Daoy (cell line): ENCODE data around the gene SPR. TPM values are rescaled to one million over a fixed set of nuclear protein-coding genes. Genes with fewer than 3 reads are reported as not detected.

Source experiments
- DNase-seq: peaks from one replicate; pipeline ENCODE4 v3.0.0-alpha.2; 2015; ENCODE audit warnings: low read depth
- total RNA-seq: library from RNA; depleted of rRNA; stranded (reverse); fragments of >200 nt; shearing (Covaris generic); gene quantifications from 2 replicates; pipeline ENCODE4 v1.2.3, GENCODE V29; 2014; rRNA removed

SPR gene
- total RNA-seq, 1 experiment from 2014 or later, result 39.1 TPM

DNA sequence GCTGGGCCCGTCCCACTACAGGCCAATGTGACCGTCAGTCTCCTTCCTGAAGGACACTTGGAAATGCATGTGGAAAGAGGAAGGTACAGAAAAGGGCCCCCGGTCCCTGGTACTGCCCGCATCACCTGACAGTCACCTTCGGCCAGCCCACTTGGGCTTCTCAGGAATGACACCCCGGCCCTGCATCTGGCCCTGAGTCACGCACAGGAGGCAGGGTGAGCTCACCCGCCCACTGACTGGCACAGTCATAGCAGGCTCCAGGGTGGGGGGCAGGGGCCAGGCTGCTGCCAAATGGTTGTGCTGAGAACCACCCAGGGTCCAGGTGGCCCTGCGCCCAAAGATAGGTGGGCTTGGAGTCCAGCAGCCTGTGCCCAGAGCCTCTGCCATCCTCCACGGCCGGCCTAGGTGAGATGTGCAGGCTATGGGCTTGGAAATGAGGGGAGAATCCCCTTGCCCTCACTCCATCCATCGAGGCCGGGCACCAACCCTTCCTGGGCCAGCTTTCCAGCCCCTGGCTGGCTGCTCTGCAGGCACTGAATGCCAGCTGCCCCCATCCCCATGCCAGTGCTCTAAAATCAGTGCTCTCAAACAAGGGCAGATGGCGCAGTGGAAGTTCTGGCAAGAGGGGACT, 44.2 kb downstream of the SPR start:
- peak; percentile 90 for DNase-seq

- DNase-seq, result peak; percentile 57
Observed at GRCh38 chr2:72932045-72932740, 45.0 kb downstream of the SPR start.

- DNase-seq, result no peak
Observed at GRCh38 chr2:72932805-72933204, 45.6 kb downstream of the SPR start.

DNA sequence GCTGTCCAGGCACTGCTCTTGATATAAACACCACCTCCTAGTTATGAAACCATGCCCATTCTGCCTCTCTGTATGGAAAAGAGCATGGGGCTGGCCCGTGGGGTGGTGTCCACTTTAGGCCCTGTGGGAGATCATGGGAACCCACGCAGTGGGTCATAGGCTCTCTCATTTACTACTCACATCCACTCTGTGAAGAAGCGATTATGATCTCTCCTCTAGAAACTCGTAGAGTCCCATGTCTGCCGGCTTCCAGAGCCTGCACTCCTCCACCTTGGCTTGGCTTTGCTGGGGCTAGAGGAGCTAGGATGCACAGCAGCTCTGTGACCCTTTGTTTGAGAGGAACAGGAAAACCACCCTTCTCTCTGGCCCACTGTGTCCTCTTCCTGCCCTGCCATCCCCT, 46.0 kb downstream of the SPR start:
- no peak for DNase-seq

- DNase-seq, result no peak
Observed at GRCh38 chr2:72933646-72934151, 46.5 kb downstream of the SPR start.

GRCh38 chr2:72934683-72935610, 47.7 kb downstream of the SPR start:
- DNase-seq, result peak; percentile 39

DNA sequence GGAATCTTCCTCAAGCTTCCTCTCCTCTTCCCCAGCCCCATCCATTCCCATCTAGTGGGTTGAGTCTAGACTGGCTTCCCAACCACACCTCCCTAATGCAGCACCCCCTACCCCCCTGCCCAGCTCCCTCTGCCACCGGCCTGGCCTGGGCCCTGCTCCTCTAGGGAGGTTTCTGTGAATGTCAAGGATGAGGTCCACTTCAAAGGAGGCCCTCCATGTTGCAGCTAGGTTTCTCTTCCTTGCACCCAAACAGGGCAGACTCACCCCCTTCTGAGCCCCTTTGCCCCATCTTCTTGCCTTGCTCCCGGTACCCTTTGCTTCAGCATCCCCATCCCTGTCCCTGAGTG, 48.4 kb downstream of the SPR start:
- DNase-seq, result no peak

DNA sequence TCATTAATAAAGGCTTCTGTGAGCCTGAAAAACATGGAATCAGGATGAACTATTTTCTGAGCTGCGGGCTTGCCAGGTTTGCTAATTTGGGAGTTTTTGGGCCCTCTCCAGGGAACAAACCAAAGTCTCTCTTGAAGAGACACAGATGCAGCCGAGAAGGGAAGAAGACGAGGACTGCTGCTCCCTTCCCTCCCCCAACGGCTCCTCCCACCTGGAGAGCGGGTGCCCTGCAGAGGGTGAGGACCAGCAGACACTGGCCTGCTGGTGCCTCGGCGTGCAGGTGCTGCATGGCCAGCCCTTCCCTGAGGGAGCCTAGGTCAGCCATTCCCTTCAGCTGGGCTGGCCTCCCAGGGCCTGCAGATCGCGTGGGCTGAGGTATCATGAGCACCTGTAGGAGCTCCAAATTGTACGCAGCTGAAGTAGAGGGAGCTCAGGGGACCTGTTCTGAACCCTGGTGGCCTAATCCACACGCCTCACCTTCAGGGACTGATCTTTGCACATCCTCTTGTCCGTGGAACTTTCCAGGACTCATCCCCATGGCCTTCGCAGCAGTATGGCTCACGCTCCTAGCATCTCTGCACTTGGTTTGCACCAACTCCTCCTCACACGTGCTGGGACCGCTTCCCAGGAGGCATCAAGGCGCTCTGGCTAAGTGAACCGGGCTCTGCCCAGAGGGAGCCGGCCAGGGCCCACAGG, 49.6 kb downstream of the SPR start:
- no peak for DNase-seq

- DNase-seq, result no peak
Observed at GRCh38 chr2:72937356-72937669, 50.1 kb downstream of the SPR start.

DNA sequence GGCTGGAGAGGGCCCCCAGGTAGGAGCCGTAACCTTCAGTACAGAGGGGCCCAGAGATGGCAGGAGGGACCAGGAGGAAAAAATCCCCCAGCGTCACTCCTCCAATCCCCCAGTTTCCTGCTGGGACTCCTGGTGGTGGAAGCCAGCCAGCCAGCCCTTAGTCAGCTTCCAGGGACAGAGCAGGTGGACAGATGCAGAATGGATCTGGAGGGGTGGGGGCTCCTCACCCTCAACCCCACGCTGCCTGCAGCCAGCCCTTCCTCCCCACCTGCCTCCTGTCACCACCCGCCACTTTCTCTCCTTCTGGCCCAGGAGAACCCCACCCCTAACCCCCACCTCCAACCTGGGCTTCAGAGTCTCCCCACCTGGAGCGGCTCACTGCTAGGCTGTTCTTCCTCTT, 51.2 kb downstream of the SPR start:
- DNase-seq, result no peak

- no peak for DNase-seq
Observed at GRCh38 chr2:72940361-72940760, 53.2 kb downstream of the SPR start.

DNA sequence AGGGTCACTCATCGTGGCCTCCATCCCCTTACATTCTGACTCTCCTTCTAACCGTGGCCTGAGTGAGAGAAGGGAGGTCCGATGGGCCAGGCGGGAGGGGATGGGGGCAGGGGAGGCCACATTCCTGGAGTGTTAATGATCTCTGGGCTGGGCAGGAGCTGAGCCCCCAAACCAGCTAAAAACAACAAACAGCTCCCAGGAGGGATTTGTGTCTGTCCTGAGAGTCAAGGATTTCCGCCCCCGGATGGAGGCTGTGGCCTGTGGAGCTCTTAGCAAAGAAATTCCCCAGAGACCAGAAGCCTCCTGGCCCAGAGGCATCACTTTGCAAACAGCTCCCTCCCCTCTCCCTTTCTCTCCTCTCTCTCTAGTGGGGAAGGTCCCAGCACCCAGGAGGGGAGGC, 53.6 kb downstream of the SPR start:
- peak; percentile 58 for DNase-seq

Other genes with a start within 250 kb of the SPR start
- 7.6 and 15.7 TPM in 2 replicates for gene EXOC6B, start 61.4 kb upstream of the SPR start, total RNA-seq
- gene EMX1, start 30.1 kb downstream of the SPR start, total RNA-seq, result 0.06 and 0.29 TPM in 2 replicates
- 10.2 and 11.0 TPM in 2 replicates for gene SFXN5, start 184.3 kb downstream of the SPR start, total RNA-seq
- 18.0 and 20.6 TPM in 2 replicates for gene RAB11FIP5, start 225.5 kb downstream of the SPR start, total RNA-seq